Measurements from ENCODE around the gene C10orf95.

Gene C10orf95

GRCh38 chr10:102433619-102434046, 17.7 kb downstream of the C10orf95 start:
- no peak for DNase-seq

- peak; percentile 92 to 95 for DNase-seq
These were observed 19.0 kb downstream of the C10orf95 start, which contains the start of gene CUEDC2 for GRCh38 chr10:102432162-102432950. Gene CUEDC2 (minus strand): TSS chr10:102432574. CDS start chr10:102425188, 7,386 bp downstream.

GRCh38 chr10:102431452-102432124, 19.8 kb downstream of the C10orf95 start:
- no peak for DNase-seq

- no peak for DNase-seq
These were observed 21.9 kb downstream of the C10orf95 start for GRCh38 chr10:102429468-102429867.

- no peak for DNase-seq
These were observed 24.5 kb downstream of the C10orf95 start for GRCh38 chr10:102426803-102427287.

GRCh38 chr10:102425444-102425843, 25.9 kb downstream of the C10orf95 start:
- no peak for DNase-seq

GRCh38 chr10:102424916-102425315, 26.4 kb downstream of the C10orf95 start:
- no peak for DNase-seq

GRCh38 chr10:102424145-102424544, 27.2 kb downstream of the C10orf95 start:
- no peak for DNase-seq

GRCh38 chr10:102423372-102423968, 27.9 kb downstream of the C10orf95 start:
- no peak for DNase-seq

GRCh38 chr10:102422545-102423129, 28.7 kb downstream of the C10orf95 start:
- no peak for DNase-seq

GRCh38 chr10:102421757-102422512, 29.4 kb downstream of the C10orf95 start:
- DNase-seq, result no peak

GRCh38 chr10:102421507-102421756, 29.9 kb downstream of the C10orf95 start:
- no peak for DNase-seq

GRCh38 chr10:102420714-102421506, 30.4 kb downstream of the C10orf95 start, which contains the start of gene FBXL15:
Gene FBXL15 (plus strand): TSS chr10:102420836. CDS start chr10:102421130, 294 bp downstream.
- DNase-seq, result peak; percentile 90 to 92

GRCh38 chr10:102420181-102420713, 31.1 kb downstream of the C10orf95 start:
- DNase-seq, result no peak

- DNase-seq, result peak; percentile 52 to 54
These were observed 31.8 kb downstream of the C10orf95 start for GRCh38 chr10:102419269-102420180.

- no peak for DNase-seq
These were observed 32.6 kb downstream of the C10orf95 start, which contains the start of gene PSD for GRCh38 chr10:102418622-102419268. Gene PSD (minus strand): TSS chr10:102418785. CDS start chr10:102417038, 1,747 bp downstream.

GRCh38 chr10:102416695-102417094, 34.6 kb downstream of the C10orf95 start:
- DNase-seq, result no peak

- no peak for DNase-seq
These were observed 35.1 kb downstream of the C10orf95 start for GRCh38 chr10:102416283-102416682.

GRCh38 chr10:102414749-102415148, 36.6 kb downstream of the C10orf95 start:
- no peak for DNase-seq
